GM03348 (cell line): ENCODE measurements around the gene MED22.

Experiments
- DNase-seq: peaks from one replicate; pipeline ENCODE4 v3.0.0; 2012; ENCODE audit warnings: low spot score

Gene MED22

DNA sequence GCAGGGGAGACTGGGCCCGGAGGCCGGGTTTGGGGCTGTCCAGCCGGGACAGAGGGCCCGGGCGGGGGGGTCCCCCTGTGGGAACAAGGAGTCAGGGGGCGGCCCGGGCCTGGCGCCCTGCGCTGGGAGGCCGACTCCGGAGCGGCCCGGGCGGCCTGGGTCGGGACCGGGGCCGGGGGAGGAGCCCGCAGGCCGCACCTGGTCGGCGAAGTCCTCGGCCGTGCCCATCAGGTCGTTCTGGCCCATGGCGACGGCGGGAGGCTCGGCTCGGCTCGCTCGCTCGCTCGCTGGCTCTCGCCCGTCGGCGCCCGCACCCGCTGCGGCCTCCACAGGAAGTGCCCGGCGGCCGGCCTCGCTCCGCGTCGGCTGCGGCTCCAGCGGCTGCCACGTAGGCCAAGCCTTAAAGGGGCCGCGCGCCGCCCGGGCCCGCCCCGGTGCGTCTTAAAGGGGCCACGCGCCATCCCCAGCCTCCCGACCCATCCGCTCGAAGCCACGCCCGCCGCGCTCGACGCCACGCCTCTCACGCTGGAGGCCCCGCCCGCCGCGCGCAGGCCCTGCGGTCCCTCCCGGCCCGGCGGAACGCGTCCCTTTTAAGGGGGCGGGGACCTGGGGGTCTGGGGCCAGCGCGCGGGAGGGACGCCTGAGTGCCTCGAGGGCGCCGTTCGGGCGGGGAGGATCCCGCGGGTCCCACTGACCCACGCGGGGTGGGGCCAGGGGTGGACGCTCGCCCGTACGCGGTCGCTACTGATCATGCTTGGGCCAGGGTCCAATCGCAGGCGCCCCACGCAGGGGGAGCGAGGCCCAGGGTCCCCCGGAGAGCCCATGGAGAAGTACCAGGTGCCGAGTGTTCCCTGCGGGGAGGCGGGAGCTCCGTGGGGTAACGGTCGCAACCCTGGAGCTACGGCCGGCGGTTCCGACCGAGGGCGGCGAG lies 28.1 kb upstream of the MED22 start, which contains the start of the genes STKLD1 and SURF4:
Gene STKLD1 (plus strand): TSS at position 643 of the 931 bp plus-strand sequence. CDS start 108 bp downstream, at position 751.
Gene SURF4 (minus strand): TSS at position 337 of the 931 bp plus-strand sequence. CDS start 91 bp downstream, at position 246.
- peak; percentile 100 for DNase-seq

DNA sequence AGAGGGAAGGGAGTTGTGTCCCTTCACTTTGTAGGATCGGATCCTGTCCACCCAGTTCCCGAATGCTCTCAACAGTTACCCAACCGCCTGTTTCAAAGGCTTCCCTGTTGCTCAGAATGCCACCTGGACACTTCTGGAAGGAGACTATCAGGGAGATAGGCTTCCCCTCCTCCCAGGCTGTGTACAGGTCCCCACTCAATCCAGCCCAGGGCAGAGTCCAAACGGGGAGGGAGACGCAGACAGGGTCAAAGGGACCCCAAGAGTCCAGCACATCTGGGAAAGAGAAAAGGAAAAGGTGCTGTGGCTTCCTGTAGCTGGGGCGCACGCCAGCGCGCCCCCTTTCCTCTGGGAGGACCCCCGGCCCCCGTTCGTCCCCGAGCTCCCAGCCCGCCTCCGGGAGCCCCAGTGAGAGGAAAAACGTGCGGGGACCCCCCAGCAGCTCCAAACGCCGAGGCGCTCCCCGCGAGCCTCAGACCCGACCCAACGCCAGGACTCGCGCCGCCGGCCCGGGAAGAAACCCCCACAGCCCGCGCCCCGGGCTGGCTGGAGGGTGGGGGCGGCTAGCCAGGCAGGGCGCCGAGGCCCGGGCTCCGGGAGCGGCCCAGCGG lies 27.3 kb upstream of the MED22 start:
- DNase-seq: peak; percentile 46

GRCh38 chr9:133374612-133375115 lies 26.7 kb upstream of the MED22 start:
- peak; percentile 77 for DNase-seq

DNA sequence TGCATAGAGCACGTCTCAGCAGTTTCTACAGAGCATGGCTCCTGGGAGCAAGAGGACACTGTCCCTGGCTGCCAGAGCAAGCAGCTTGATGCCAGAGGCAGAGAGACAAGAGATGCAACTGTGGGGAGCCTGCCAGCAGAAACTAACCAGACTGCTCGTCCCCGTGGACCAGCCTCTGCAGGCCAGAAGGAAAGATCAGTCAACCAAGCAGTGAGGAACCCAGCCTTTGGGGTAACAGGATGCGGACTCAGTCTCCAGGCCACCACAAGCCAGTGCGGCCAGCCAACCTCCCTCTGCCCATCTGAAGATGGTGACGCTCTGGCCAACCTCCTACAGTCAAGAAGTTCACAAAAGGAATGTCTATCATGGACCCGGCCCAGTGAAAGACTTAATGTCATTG lies 24.2 kb upstream of the MED22 start:
- DNase-seq: no peak

DNA sequence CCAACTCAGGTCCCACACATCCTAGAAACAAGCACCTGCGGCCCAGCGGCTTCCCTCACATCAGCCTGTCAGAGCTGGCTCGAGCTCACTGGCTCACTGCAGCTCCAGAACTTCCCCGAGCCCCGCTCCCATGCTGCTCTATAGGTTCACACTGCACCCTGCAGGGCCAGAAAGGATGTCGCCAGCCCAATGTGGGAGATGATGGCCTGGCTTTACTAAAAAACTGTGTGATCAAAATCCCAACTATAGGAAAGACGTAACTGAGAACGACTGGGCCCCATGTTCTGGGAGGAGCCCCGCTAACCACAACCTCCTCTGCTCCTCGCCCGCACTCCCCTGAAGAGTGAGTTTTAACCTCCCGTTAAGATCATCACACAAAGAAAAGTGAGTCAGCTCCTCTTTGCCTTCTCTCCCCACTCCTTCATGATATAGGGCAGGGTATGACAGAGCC lies 23.4 kb upstream of the MED22 start:
- DNase-seq: no peak

DNA sequence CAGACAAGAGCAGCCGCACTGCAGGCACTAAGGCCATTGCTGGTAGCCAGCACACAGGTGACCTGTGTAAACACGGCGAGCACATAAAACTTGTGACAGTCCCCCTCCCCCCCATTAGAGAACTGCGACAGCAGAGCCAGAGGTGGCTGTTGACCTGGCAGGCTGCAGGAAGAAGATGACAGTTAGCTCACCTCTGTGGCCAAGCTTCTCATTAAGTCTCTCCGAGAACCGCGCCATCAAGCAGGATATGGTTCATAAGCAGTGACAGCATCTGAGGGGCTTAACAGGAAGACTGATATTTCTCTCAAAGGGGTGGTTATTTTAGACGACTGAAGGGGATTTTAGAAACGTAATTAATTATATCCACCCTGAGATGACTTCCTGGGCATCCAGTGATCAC lies 22.8 kb upstream of the MED22 start:
- DNase-seq: no peak

GRCh38 chr9:133369933-133370332 lies 22.0 kb upstream of the MED22 start:
- no peak for DNase-seq

DNA sequence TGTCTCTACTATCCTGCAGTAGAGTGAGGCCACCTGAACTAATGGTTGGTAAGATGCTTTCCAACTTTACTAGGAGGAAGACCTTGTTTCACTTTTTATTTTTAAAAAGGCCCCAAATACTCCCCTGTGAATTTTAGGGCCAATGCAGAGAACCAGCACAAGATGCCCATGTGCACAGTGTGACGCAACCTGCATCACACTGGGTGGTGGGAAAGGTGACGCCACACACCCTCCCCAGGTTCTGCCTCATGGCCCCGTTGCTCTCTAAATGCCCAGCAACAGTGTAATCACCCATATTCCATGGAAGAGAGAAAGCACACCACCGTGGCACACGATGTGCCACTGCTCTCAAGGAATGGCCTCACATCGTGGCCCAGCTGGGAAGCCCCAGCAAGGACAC lies 21.5 kb upstream of the MED22 start:
- DNase-seq: no peak

DNA sequence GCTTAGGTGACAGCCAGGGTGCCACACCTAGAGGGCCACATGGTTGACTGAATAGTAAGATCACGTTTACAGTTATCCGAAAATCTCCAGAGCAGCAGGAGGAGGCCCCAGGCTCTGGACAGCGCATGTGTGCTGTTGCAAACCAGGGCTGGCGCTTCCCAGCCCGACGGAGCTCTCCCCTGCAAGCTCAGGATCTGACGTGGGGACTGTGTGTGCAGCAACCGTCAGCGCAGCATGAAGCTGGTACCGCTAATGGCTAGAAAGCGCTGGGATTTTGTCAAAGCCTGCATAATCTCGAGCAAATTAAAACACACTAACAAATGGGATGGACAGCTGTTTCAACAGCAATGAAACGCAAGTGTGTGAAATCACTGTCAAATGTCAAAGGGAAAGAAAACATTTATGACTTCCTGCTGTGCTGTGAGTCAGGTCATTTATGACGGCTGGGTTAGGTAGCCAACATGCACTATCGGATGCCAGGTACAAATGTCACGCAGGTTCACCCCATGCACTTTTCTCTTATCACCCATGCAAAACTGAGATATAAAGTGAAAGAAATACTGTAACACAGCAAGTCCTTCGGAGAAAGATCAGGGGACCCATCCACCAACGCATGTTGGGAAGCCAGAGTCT lies 20.4 kb upstream of the MED22 start:
- no peak for DNase-seq

DNA sequence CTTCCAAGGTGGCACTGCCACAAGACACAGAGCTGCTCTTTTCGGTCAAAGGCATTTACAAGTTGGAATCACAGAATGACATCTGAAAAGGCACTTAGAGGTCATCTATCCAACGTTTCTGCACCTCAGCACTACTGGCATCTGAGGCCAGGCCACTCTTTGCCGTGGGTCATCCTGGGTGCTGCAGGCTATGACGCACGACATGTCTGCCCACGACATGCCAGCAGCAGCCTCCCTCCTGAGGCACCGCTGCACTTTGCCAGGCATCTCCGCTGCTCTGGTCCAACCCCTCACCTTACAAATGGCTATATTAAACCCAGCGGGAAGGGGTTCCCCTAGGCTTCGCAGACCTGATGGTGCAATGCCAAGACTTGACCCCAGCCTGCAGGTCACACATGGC lies 19.8 kb upstream of the MED22 start:
- no peak for DNase-seq

DNA sequence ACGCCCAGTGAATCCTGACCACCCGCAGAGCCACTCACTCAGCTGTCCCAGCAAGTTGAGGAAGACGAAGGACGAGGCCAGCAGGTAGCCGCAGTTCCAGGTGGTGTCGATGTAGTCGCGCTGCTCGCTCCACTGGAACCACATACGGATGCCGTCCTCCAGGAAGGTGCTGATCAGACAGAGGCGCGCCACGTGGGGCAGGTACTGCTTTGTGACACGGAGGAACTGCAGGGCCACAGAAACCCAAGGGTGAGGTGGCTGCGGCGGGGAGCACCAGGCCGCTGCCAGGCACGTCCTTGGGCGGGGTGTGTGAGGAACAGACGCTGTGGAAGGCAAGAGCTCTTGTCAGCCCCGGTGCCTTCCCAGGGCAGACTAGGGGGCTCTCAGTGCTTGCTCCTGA lies 19.3 kb upstream of the MED22 start:
- no peak for DNase-seq

GRCh38 chr9:133366435-133366834 lies 18.5 kb upstream of the MED22 start:
- DNase-seq: no peak

- no peak for DNase-seq
These were observed 14.6 kb upstream of the MED22 start for GRCh38 chr9:133362359-133363044.

GRCh38 chr9:133361507-133362092 lies 13.7 kb upstream of the MED22 start:
- DNase-seq: no peak

DNA sequence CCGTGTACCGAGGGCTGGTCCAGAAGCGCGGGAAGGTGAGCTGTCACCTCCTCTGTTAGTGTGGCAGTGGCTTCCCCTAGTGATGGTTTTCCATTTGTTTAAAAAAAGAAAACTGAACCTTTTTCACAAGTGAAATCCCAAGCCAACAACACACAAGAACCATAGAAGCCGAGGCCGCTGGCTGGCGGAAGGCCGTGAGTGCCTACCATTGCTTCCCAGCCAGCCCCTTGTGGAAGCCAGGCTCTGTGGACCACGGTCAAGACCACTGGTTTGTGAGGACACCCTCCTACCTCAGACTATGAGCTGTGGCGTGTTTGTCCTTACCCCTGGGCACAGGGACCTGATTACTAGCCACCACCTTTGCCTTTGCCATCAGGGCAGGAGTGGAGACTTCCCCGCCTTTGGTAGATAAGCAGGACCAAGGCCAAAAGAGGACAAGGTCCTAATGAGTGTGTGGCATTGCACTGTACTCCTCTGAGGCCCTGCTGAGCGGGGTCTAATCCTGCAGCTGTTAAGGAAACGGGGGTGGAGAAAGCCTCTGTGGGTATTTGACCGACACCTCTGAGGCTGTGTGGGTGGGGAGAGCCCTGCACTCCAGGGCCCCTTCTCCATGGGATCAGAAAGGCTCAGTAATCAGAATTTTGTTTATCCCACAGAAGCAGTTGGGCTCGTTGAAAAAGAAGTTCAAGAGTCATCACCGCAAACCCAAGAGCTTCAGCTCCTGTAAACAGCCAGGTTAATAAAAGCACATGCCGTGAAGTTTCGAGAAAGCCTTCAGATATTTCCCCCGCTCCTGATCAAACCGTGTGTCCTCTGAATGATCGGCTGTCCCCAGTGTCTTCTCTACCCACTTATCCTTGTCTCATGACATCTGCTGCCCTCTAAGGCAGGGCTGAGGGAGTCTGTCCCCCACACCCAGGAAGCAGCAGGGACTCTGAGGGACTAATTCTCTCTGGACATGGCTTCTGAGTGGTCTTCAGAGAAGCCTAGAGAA lies 12.8 kb upstream of the MED22 start:
- no peak for DNase-seq

DNA sequence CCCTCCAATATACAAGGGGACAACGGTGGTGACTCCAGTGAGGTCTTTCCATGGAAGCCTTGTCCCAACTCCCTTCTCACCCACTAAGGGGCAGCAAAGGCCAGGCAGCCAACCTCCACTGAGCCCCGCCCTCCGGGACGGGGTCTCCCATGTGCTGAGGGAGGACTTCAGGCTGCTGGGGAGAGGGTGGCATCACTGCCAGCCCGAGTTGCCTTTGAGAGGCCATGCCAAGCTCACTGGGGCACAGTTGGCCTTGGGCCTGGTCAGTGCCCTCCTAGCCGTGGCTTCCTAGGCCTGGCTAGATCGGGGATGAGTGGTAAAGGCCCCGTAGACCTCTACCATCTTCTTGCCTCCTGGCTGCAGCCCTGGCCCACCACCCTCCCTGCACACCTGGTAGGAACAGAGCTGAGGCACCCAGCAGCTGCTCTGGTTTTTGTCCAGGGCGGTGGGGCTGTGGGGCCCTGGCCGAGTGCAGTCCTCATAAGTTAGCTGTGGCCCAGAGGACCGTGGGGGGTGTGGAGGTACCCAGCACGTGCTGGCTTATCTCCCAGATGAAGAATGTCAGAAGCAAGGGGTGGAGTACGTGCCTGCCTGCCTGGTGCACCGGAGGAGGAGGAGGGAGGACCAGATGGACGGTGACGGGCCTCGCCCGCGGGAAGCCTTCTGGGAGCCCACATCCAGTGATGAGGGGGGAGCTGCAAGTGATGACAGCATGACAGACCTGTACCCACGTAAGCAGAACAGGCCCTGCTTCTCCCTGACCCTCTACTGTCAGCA lies 11.7 kb upstream of the MED22 start:
- peak; percentile 36 for DNase-seq

DNA sequence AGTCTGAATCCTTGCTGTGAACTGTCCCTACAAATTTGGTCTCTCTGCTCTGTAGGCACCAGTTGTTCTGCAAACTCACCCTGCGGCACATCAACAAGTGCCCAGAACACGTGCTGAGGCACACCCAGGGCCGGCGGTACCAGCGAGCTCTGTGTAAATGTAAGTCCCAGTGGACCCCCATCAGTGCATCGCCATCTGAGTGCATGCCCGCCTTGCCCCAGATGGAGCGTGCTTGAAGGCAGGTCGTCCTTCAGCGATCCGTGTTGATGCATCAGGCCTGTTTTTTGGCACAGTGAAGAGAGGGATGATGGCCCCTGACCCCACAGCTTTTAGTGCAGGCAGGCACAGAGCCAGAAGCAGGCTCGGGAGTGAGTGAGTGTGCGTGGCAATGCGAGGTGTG lies 9.7 kb upstream of the MED22 start:
- no peak for DNase-seq

- peak; percentile 96 for DNase-seq
These were observed 8.6 kb upstream of the MED22 start, which contains the start of the genes SURF1 and SURF2 for GRCh38 chr9:133356391-133357091. Gene SURF1, minus strand, starts transcription at chr9:133356487. Its CDS starts 34 bp downstream, at chr9:133356453. Gene SURF2, plus strand, starts transcription at chr9:133356550. Its CDS starts 43 bp downstream, at chr9:133356593.
